MG63 (cell line): Measurements from ENCODE around the gene SHISAL2B. TPM values are rescaled to one million over a fixed set of nuclear protein-coding genes. Genes with fewer than 3 reads are reported as not detected.

Experiments
- DNase-seq: peaks from one replicate; pipeline ENCODE4 v3.0.0-alpha.2; 2020
- H3K27me3 ChIP-seq: fragments of 250-450 bp; sonication (Bioruptor Pico); 2 replicates; pipeline ENCODE4 v1.5.1; 2020; ENCODE audit warnings: mild to moderate bottlenecking, moderate library complexity
- H3K36me3 ChIP-seq: fragments of 250-450 bp; sonication (Bioruptor Pico); 2 replicates; pipeline ENCODE4 v1.5.1; 2020; ENCODE audit warnings: mild to moderate bottlenecking, moderate library complexity
- H3K4me3 ChIP-seq: fragments of 250-450 bp; sonication (Bioruptor Pico); 2 replicates; pipeline ENCODE4 v1.5.1; 2020; ENCODE audit warnings: mild to moderate bottlenecking, moderate library complexity
- H3K9me3 ChIP-seq: fragments of 250-450 bp; sonication (Bioruptor Pico); 2 replicates; pipeline ENCODE4 v1.5.1; 2020; ENCODE audit warnings: mild to moderate bottlenecking, moderate library complexity
- total RNA-seq: library from RNA; depleted of rRNA; stranded (reverse); fragments of >200 nt; shearing (Covaris generic); gene quantifications from 2 replicates; pipeline ENCODE4 v1.2.3, GENCODE V29; 2014; ENCODE audit warnings: low replicate concordance; rRNA removed

SHISAL2B gene
- total RNA-seq, 1 experiment from 2014 or later, result not detected

DNA sequence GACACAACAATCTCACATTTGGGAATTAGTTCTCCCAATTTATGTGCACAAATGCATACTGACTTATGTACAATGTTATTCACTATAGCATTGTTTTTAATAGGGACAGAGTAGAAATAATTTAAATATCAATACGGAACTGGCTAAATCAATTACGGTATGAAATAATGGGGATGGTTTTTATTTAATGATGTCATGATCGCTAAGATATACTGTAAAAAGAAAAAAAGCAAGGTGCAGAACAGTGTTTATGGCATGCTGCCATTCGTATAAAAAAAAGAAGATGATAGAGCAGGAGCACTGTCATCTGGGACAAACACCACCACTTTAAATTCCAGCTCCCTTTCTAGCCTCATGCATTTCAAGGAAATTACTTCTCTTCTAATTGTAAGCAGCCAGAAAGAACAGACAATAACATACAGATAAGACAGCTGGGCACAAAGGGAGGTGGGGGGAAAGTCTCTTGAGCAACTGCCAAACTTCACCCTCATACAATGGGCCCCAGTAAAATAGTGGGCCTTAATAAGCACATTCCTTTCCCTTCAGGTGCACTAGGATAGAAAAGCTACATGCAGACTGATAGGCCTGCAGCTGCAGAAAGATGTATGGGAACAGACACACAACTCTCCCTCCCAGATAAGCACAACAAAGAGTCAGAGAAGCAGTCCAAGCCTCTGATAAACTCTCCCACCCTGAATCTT, 69.8 kb downstream of the SHISAL2B start:
- H3K4me3 ChIP-seq, result no peak overlapping the region
- DNase-seq, result no peak
- H3K9me3 ChIP-seq, result no peaks in the 10 kb centered on the region

DNA sequence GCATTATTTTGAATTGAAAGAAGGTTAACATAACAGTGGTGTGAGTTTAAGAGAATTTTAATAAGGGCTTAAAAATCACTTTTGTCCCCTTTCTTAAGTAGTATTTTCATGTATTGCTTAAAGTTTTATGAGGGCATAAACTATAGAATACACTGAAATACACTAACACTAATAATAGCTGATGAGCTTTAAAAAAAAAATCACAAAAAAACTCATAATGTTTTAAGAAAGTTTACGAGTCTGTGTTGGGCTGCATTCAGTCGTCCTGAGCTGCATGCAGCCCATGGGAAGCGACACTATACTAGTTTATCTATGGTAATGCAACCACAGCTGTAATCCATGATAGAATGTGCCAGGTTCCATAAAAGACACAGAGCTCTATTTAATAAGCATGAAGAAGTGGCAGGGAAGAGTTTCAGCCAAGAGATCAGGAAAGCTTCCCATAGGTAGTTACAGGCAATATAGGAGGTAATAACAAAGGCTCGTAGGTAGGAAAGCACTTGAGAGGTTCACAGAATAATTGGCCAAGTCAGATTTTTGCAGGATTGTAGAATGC, 73.7 kb downstream of the SHISAL2B start:
- peaks cover 27% of the 10 kb centered on the region for H3K36me3 ChIP-seq
- H3K9me3 ChIP-seq, result no peaks in the 10 kb centered on the region
- no peaks in the 10 kb centered on the region for H3K27me3 ChIP-seq
- DNase-seq, result no peak
- H3K4me3 ChIP-seq, result no peak overlapping the region

More for the DNA sequence above, 69.8 kb downstream of the SHISAL2B start:
- Histone ChIP-seq H3K36me3 (peaks cover 18% of the 10 kb centered on the region), H3K27me3 (no peaks in the 10 kb centered on the region)

DNA sequence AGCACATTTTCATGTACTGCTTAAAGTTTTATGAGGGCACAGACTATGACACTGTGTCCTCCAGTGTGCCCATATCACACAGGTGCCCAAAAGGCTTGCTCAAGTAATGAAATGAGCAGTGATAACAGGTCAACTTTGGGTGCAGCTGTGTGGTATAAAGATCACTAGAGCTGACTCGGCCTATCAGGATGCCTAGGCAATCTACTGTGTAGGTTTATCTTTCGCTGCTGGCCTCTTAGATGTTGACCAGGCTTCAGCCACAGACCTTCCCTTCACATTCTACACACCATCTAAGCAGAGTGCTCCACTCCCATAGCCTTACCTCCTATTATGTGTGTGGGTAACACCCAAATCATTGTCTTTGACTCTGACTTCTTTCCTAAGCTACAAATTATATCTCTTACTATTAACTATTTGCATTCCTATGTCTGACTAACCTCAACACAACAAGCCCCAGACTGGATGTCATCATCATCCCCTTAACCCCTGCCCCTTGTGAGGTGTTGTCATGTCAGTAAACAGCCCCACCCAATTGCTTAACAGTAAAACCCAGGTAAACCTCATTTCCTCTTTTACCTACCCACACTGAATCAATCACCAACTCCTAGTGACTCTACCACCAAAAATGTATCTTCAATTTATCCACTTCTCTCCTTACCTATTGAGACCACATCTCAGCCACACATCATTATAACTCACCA, 75.7 kb downstream of the SHISAL2B start:
- no peak for DNase-seq
- Histone ChIP-seq H3K36me3 (peaks cover 27% of the 10 kb centered on the region), H3K27me3 (no peaks in the 10 kb centered on the region), H3K4me3 (no peak overlapping the region), H3K9me3 (no peaks in the 10 kb centered on the region)

DNA sequence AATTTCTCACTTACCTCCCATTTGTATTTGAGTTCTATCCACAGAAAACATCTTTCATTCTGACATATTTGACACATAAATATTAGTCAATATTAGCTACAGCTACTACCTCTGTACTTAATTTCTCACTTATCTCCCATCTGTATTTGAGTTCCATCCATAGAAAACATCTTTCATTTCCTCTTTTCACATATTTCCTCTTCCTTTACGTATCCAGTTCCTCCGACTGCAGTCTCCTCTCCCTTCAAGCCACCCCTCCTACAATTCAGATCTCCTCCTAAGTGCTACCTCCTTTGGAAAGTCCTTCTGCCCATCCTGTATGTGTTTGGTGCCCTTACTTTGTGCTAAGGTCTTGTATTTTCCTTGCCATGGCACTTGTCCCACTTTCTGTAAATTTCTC, 76.6 kb downstream of the SHISAL2B start:
- H3K36me3 ChIP-seq, result peaks cover 24% of the 10 kb centered on the region
- H3K4me3 ChIP-seq, result peak overlapping the region; percentile 97
- H3K9me3 ChIP-seq, result no peaks in the 10 kb centered on the region
- no peaks in the 10 kb centered on the region for H3K27me3 ChIP-seq
- no peak for DNase-seq

Other genes with a start within 250 kb of the SHISAL2B start
- not detected in 2 replicates for gene RGS7BP, start 184.5 kb upstream of the SHISAL2B start, total RNA-seq
- gene SREK1IP1, start 78.2 kb downstream of the SHISAL2B start, total RNA-seq, result 5.1 and 10.4 TPM in 2 replicates
- 12.3 and 60.7 TPM in 2 replicates for gene CWC27, start 78.4 kb downstream of the SHISAL2B start, total RNA-seq